ENCODE data around the gene ANKRD23.
"Not testable (repeated sequence)": the region's sequence is repeated elsewhere in the genome, so short reads cannot be mapped to it uniquely, and the experiment has no call there.

ANKRD23 gene

DNA sequence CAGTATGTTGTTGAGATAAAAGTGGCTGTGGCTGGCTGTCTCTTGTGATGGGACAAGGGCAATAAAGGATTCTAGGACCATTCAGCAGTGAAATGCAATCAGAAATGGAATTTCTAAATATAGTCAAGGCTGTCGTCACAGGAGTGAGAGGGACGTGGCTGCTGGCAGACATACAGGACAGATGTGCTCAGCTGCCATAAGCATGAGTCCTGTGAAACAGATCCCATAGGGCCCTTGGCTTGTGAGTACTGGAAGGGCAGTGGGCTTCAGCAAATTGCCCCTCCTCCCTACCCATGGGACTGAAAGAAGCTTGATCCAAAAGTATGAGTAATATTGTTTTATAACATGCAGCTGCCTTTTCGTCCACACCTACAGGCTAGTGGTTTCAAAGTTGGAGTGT lies 31.9 kb downstream of the ANKRD23 start:
- no peak for FAIRE-seq

DNA sequence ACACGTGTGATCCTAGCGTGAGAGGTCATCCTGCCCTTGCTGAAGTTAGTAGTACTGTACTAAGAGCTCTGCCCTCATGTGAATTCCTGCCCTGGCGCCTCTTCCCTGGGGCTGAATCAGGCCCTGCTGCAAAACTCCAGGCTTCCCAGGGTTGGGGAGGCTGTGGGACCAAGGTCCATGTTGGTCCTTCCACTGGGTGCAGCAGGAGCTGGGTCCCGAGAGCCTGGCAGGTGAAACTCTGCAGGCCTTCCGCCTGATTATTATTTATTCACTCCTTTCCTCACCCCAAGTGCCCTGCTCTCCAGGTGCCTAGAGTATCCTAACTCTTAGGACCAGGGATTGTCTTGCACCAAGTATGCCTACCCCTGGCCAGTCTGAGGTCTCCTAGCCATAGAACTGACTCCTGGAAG lies 33.0 kb downstream of the ANKRD23 start:
- FAIRE-seq = no peak

DNA sequence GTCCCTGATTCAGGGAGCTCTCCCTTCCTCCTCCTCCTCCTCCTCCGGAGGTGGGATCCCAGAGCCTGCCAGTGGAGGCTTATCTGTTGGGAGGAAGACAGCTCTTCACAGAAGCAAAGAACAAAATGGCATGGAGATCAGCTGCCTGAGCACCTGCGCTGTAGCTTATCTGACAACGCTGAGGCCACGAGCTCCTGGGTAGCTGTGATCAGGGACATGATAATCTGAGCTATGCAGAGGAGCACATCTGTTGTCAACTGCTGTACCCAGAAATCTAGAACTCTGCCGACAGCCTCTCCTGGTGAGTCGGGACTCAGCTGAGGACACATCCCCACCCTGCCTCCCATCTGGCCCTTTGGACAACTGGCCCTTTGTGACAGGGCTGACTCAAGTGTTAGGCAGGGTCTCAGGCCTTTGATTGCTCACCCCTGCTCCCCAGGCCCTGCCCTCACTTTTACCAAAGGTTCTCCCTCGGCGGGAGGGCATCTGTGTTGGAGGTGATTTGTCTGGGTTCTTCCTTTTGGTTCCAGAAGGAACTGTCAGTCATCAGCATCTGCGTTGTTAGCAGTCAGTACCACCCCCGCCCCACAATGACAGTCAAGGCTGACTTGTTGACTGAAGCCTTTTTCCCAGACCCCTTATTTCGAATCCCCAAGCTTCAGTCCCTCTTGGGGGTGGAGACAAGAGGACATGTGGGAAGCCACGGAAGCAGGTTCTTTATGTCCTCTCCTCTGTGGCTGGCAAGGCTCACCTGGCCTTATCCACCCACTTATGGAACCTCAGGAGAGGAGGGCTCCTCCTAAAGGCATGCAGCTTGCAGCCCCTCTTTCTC lies 33.7 kb downstream of the ANKRD23 start:
- FAIRE-seq = no peak

DNA sequence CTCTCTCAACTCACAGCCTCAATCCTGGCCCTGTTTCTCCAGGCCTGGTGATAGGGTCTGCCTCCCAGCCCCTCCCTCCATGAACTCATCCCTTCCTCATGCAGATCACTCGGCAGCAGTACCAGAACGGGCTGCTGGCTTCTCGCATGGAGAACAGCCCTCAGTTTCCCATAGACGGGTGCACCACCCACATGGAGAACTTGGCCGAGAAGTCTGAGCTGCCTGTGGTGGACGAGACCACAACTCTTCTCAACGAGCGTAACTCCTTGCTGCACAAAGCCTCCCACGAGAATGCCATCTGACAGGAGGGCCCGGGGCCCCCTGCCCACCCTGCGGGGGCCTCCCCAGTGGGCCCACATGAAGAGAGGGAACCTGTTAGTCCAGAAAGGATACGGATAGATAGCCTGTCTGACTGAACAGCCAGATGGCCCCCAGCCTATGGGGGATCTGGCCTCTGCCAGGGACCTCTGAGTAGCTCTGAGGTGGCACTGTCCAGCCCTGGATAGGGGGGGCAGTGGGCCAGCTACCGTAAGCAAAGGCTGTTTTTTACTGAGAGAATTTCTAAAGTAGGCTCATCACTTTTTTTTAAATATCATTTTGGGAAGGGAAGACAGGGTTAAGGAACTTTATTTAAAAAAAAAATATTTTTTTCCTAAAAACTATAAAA lies 34.5 kb downstream of the ANKRD23 start:
- no peak for FAIRE-seq

DNA sequence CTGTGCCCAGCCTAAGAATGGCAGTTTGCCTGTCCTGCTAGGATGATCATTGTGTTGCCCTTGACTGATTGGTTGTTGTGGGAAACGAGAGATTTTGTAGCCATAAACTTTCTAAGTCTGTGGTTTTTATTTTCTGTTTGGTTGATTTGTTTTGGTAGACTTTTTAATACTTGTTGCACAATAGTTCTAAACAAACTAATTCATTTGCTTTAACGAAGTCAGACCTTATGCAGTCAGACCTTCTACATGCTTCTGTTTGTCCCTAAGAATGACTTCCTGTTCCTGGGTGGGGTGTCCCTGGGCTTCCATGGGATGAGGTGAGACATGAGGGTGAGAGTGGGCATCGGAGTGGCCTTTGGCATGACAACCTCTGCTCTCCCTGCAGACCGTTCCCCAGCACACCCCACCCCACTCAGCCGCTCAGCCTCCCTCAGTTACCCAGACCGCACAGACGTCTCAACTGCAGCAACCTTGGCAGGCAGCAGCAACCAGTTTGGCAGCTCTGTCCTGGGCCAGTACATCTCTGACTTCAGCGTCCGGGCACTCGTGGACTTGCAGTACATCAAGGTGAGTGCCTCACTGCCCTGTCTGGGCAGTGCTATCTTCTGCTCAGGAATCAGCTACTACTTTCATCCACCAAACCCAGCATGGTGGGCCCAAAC lies 35.5 kb downstream of the ANKRD23 start:
- no peak for FAIRE-seq

DNA sequence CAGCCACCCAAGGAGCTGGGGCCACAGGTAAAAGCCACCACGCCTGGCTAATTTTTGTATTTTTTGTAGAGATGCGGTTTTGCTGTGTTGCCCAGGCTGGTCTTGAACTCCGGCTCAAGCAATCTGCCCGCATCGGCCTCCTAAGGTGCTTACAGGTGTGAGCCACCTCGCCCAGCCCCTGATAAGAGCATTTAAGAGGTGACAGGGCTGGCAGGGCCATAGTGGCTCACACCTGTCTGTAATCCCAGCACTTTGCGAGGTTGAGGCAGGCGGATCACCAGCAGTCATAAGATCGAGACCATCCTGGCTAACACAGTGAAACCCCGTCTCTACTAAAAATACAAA lies 36.7 kb downstream of the ANKRD23 start:
- FAIRE-seq = no peak

DNA sequence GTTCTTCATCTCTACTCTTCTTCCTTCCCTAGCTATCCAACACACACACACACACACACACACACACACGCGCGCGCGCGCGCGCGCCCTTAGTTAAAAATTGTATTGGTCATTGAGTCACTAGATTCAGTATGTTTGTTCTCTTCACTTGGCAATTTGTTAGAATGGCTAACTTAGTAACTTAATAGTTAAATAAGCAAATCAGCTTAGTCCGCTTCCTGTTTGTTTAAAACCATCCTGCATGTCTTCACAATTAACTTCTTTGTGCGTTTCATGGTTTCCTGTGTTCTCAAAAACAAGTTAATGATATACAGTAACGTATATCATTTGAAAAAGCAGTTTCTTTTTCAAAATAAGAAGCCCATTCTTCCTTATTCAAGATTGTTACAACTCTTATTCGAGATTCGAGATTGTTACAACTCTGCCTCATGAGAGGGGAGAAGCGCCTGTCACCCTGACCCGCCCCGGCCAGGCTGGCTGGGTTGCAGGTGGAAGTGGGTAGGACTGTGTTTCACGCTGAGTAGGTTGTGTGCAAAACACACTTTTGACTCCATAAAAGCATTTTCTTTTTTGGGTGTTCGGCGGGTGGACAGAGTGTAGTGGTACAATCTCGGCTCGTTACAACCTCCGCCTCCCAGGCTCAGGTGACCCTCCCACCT lies 37.2 kb downstream of the ANKRD23 start:
- FAIRE-seq = no peak

DNA sequence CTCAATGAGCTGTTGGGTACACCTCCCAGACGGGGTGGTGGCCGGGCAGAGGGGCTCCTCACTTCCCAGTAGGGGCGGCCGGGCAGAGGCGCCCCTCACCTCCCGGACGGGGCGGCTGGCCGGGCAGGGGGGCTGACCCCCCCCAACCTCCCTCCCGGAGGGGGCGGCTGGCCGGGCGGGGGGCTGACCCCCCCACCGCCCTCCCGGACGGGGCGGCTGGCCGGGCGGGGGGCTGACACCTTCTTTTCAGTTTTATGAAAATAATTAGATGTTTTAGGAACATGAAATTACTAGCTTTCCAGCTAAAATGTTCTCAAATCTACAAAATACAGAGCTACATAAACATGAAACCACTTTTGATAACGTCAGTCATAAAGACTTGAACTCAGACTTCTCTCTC lies 37.9 kb downstream of the ANKRD23 start:
- FAIRE-seq = not testable (repeated sequence)

DNA sequence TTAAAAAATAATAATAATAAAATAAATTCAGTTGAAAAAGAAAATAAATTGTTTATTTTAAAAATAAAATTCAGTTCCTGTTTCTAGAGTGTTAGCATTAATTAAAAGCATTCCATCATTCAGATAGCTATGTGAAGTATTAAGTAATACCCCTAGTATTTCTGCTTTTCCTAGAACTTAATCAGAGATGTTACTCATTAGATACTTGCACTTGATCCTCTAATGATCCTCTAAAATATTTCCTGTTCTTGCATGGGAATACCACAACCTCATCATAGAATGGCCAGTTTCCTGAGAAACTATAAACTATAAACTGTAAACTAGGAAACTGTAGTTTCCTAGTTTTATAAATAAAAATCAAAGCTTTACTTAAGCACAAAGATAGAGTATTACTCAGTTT lies 38.8 kb downstream of the ANKRD23 start:
- no peak for FAIRE-seq

DNA sequence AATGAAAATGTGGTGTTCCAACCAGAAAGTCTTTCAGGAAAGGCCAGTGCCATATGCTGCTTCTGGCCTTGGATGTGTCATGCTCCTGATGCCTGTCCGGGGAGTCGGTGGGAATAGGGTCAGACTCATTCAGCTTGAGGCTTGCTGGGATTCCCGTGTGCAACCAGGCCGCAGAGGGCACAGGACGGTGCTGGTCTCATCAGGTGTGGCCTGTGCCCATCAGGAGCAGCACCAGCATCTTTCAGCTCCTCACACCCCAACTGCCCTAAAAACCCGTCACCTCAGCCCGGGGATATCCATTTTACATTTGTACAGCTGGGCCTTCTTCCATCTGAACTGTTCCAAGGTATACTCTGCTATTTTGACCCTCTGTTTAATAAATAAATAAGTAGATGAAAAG lies 41.1 kb downstream of the ANKRD23 start:
- no peak for FAIRE-seq

DNA sequence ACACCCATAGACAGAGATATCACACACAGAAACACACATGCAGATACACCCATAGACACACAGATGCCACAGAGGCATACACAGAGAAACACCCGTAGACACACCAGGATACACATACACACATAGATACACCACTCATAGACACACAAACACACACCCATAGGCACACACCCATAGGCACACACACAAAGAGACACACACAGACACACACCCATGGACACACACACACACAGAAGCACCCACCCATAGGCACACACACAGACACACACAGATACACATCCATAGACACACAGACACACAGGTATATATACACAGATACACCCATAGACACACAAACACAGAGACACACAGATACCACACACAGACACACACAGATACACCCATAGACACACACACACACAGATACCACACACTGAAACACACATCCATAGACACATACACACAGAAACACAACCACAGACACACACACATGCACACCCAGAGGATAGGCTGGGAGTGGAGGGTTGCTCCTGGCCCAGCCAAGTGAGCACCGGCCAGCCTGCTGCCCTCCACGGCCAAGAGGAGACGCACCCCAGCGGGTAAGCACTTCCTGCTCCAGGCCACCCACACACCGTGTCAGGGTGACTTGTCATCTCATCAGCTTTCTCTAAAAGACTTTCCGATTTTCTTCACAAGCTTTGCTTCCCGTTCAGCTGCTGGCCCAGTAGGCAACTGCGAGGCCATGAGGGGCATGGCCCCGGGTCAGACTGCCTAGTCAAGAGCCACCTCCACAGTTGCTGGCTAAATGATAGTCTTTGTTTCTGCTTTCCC lies 41.8 kb downstream of the ANKRD23 start:
- no peak for FAIRE-seq

DNA sequence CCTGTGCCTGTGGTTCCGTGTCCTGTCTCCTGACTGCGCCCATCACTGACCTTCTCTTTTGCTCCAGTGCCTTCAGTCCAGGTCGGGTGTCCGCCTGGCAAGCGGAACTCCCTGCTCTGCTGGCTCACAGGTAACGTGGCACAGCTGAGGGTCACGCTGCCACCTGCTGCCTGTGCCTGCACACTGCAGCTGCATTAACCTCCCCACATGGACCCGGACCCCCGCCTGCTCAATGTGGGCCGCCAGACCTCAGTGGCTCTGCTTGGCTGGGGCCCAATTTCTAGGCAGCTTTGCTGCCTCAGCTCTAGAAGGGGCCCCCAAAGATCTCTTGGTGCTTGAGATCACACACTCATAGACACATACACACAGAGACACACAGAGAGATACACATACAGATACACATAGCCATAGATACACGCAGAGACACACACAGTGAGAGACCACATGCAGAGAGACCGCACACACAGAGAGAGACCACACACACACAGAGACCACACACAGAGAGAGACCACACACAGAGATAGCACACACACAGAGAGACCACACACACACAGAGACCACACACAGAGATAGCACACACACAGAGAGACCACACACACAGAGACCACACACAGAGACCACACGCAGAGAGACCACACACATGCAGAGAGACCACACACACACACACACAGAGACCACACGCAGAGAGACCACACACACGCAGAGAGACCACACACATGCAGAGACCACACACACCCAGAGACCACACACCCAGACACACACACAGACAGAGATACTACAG lies 42.6 kb downstream of the ANKRD23 start:
- FAIRE-seq = no peak

DNA sequence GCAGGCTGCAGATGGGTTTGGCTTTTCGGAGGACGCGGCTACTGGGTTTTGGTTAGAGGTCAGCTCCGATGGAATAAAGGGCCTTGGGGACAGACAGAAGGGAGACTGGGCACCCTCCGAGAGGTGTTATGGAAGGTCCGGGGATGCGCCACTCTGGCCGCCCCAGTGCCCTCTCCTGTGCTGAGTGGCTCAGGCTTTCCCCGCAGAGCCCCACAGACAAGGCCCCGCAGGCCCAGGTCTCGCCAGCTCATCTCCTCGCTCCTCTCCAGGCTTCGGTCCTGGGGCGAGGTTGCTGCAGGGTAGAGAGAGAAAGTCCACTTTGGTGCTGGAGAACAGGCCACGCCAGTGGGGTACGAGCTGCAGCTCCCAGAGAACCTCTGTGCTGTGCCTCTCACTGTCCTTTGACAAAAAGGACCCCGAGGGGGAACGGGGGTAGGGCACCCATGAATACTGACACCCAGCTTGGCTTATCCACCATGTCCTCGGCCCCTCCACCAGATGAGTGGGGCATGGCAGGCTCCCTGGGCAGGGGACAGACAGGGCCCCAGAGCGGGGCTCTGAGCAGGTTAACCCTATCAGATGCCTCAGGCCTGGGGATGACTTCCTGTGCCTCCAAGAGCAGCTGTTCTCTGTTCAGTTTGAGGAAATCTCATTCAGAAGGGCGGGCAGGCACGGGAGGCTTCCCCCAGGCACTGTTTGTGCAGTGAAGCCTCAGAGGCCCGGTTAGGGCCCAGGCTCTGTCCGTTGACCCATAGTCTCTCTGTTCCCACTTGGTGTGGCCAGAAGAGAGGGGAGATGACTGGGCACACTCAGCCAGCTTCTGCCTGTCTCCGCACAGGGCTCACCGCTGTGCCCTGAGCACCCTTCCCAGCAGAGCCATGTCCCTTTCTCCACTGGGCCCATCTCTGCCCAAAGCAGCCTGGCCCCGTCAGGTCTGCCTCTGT lies 43.5 kb downstream of the ANKRD23 start:
- no peak for FAIRE-seq

DNA sequence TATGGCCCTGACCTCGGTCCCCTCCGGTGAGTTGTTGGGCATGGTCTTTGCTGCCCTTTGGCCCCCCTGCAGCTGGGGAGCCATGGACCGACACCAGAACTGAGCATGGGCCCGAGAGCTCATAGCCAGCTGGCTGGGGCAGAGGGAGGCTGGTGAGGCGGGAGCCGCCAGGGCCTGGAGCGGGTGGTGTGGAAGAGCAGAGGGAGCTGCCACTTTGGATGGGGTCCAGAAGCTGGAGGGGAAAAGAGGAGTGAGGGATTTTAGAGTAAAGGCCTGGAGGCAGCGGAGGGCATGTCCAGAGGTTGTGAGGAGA lies 44.2 kb downstream of the ANKRD23 start:
- no peak for FAIRE-seq

DNA sequence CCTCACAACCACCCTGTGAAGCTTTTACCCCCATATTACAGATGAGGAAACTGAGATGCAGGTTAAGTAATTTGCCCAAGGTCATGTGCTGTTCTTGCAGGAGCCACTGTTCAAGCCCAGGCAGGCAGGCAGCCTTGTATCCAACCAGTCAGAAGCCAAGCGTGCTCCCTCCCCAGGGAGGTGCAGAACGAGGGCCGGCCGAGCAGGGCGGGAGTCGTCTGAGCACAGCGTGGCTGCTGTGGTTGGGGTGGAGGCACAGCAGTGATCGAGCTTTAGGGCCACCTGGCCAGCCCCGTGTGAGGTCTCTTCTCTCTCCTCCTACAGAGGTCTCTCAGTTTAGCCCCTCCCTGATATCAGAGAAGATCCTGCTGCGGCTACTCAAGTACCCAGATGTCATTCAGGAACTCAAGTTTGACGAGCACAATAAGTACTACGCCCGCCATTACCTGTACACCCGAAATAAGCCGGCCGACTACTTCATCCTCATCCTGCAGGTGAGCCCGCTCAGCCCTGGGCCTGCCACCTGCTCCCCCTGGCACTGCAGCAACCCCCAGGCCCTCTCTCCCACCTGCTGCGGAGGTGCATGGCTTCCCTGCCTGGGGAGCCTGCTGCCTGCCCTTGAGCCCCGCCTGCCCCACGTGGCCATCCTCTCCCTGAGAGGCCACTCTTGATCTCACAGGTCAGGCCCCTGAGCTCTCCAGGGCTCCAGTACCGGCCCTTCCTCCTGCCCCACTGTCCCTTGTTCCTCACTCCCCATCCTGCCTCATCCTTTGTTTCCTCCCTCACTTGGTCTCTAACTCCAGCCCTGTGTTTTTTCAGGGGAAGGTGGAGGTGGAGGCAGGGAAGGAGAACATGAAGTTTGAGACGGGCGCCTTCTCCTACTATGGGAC lies 44.8 kb downstream of the ANKRD23 start:
- FAIRE-seq = no peak

DNA sequence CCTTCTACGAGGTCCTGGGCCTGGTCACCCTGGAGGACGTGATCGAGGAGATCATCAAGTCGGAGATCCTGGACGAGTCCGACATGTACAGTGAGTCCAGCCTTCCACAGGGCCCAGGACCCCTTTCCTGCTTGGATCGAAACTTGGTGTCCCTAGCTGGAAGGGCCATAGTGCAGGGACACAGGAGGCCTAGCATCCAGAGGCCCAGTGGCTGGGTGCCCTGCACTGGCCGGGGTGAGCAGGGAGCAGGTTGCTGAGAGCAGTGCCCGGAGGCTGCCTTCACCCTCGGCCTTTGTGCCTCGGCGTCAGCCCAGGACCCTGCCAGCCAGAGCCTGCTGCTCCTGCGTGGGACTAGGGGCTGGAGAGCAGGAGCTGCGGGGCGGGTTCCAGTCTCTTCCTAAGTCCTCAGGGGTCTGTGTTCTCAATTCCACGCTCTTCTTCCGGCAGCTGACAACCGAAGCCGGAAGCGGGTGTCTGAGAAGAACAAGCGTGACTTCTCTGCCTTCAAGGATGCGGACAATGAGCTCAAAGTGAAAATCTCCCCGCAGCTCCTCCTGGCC lies 46.7 kb downstream of the ANKRD23 start:
- FAIRE-seq = no peak

DNA sequence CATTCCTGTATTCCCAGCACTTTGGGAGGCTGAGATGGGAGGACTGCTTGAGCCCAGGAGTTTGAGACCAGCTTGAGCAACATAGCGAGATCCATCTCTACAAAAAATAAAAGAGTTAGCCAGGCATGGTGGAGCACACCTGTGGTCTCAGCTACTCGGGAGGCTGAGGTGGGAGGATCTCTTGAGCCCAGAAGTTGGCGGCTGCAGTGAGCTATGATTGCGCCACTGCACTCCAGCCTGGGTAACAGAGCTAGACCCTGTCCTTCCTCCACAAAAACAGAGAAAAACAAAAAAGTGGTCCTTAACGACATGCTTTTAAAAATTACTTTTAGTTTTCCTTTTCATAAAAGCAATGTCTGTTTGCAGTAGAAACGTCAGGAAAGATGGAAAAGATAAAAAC lies 47.3 kb downstream of the ANKRD23 start:
- not testable (repeated sequence) for FAIRE-seq

DNA sequence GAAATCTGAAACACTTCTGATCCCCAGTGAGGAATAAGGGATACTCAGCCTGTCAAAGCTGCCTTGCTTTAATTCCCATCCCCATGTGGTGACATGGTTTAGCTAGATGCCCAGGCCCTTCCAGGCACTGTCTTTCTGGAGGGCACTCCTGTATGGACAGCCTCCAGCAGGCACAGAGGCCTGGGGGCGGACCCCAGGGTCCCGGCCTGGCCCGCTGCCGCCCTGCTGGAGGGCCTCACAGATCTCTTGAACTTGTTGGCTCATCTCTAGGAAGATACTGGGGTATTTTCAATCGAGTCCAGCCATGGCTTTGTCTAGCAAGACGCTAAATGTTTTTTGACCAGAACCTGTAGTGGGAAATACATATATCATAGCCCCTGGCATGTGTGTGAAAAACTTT lies 48.7 kb downstream of the ANKRD23 start:
- FAIRE-seq = no peak

Measured in TTC549 (cell line).